Mucosa of gallbladder (tissue), 1 donor: Measurements from ENCODE around the gene GRID2. TPM values are rescaled to one million over a fixed set of nuclear protein-coding genes. Genes with fewer than 3 reads are reported as not detected.
A peak's percentile ranks its signal among the peaks of the same experiment; 100 is the strongest.

Experiments used
- DNase-seq: peaks from one replicate; pipeline ENCODE4 v3.0.0-alpha.2; 2020; ENCODE audit warnings: low spot score
- total RNA-seq: library from RNA; stranded (reverse); gene quantifications from one replicate; pipeline ENCODE4 v1.2.1, GENCODE V29; 2021
- donor health status: DM: no; HTN: no; CAD: no.

The GRID2 gene
- total RNA-seq, 1 donor from 2014 or later: 0.03 TPM

- DNase-seq: no peak
These were observed 375.4 kb downstream of the GRID2 start for GRCh38 chr4:92679149-92679548.

DNA sequence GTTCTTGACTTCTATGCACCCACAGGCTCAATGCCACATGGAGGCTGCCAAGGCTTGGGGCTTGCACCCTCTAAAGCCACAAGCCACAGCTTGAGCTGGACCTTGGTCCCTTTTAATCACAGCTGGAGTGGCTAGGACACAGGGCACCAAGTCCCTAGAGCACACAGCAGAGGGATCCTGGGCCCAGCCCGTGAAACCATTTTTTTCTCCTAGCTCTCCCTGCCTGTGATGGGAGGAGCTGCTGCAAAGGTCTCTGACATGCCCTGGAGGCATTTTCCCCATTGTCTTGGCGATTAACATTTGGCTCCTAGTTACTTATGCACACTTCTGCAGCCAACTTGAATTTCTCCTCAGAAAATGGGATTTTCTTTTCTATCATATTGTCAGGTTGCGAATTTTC is 410.9 kb downstream of the GRID2 start:
- DNase-seq: no peak

DNA sequence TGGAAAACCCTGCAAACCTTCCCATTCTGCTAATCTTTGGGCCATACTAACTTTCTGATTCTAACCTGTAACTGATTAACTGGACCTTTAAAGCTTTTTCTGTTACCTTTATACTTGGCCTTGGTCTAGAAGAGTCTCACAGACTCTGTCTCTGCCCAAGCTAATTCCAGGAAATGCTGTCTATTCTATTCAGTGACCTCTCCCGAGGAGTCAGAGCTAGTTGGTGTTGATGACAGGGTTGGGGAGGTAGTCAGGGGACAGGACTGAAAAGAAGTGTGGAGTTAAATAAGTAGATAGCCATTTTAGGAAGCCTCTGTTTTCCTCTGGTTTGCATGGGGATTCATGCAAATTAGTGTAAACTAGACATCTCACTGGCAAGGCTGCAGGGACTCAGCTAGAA is 429.5 kb downstream of the GRID2 start:
- DNase-seq: no peak

GRCh38 chr4:92735025-92735665 is 431.4 kb downstream of the GRID2 start:
- DNase-seq: no peak

DNA sequence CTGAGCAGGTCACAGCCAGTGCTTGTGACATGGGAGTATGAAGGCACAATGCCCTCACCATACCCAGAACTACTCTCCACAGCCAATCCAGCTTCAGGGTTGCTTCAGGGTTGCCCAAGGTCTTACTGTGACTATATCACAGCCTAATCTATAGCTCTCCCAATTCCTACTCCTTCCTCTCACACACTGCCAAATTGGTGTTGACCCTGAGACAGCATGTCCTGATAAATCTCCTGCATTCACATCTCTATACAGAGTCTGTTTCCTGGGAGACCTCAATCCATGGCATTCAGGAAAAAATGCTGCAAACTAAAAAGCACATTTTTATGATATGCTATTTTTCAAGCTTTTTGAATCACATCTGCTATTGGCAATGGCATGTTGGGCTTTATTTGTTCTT is 456.7 kb downstream of the GRID2 start:
- no peak for DNase-seq

- no peak for DNase-seq
These were observed 472.3 kb downstream of the GRID2 start for GRCh38 chr4:92776080-92776479.

DNA sequence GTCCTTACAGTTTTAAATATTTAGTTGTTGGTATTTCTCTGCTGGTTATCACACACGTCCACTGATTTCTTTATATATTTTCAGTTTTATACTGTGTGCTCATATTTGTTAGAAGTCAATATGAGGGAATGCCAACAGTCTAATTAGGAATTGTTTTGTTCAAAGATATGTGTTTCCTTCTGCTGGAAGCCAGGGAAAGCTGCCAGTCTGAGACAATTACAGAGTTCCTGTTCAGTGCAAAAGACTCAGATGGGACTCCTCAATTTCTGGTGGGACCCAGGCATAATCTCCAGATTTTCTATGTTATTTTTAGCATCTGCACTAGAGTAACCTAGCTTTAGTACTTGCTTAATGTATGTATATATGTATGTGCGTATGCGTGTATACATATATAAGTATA is 486.0 kb downstream of the GRID2 start:
- no peak for DNase-seq

DNA sequence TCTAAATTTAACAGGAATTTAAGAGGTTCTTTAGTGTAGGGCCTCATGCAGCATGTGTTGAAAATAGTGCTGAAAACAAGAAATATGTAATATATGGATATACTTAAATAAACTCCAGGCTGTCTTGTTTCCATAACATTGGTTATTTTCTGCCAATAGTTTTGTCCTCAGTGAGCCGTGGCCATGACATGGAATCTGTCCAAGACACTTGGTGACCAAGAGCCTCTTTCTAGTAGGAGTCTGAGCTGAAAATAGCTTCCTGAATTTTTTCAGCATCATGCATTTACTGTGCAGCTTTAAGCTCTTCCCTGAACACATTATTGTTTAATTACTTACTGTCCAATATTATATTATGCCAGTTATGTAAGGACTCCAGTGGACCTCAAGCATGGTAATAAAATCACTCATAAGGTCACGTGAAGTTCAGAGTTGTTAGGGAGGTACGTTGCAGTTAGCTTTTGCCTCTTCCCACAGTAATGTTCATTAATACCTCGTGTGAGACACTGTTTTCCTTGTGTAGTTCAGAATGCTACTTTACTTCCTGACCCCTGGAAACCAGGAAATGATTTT is 488.2 kb downstream of the GRID2 start:
- DNase-seq: no peak

- DNase-seq: no peak
These were observed 505.6 kb downstream of the GRID2 start for GRCh38 chr4:92809381-92809780.

GRCh38 chr4:92812652-92813051 is 508.9 kb downstream of the GRID2 start:
- no peak for DNase-seq

DNA sequence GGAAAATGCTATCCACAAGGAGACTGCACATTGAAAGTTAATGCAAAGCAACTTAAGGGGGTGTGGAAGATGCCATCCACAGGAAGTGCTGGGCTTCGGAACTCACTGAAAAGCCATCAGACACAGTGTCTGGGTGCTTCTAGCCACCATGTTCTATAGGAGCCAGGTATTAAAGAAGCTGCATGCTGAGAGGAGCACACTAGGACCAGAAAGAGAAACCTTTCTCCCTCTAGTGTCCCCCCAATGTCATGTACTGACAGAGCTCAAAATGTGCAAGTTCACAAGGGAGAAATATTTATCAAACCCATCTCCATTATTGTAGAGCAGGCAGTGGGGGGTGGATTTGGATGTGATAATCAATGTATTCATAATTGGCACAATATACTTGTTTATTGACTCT is 510.9 kb downstream of the GRID2 start:
- DNase-seq: no peak

- DNase-seq: peak; percentile 14
These were observed 521.5 kb downstream of the GRID2 start for GRCh38 chr4:92825256-92825655.

GRCh38 chr4:92825791-92826190 is 522.0 kb downstream of the GRID2 start:
- no peak for DNase-seq

- no peak for DNase-seq
These were observed 527.0 kb downstream of the GRID2 start for GRCh38 chr4:92830771-92831170.

- DNase-seq: no peak
These were observed 537.1 kb downstream of the GRID2 start for GRCh38 chr4:92840880-92841279.

DNA sequence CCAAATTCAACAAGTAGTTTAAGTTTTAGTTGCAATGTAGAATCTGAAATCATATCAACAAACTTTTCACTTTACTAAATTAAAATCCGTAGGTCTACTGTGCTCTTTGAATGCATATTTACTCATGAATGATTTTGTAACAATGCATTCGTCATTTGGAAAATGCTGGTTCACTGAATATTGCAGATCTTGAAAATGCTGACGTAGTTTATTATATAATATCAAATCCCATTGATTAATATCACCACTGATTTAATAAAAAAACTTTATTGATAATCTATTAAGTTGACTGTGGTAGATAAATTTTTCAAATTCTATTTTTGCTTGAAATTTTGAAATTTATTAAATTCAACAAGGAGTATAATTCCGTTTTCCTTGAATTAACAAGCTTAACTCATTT is 540.0 kb downstream of the GRID2 start:
- no peak for DNase-seq

- no peak for DNase-seq
These were observed 543.3 kb downstream of the GRID2 start for GRCh38 chr4:92847026-92847425.

DNA sequence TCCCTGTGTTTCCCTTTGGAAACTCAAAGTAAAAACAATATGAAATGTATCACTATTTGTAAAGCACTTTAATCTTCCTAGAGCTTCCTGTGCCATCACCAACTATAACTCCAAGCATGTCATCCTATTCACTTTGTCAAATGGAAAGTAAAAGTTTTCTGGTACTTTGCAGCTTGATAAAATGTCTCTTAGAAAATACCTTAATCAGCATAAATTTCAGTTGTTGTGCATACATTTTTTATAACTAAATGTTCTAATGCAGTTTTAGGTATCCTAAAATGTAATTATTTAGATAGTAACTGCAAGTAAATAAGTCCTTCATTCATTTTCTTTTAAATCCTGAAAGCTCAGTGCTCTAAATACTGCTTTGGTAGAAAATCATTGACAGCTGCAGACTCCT is 558.7 kb downstream of the GRID2 start:
- no peak for DNase-seq

- DNase-seq: no peak
These were observed 560.3 kb downstream of the GRID2 start for GRCh38 chr4:92864096-92864495.

DNA sequence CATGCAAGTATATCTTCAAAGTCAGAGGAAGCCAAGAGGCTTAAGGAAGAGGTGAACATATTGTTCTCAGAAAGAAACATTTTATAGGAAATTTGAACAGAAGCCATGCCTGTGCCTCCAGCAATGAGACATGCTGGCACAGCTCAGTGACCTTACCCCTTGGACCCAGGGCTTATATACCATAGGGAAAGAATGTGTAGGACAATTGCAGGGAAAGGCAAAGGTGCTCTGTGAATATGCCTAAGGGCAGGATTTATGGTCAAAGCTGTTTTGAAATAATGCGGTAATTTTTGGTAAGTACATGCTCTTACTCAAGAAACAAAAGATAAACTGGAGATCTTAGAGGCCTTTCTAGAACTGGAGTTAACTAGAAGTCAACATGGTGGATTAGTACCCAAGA is 568.8 kb downstream of the GRID2 start:
- no peak for DNase-seq

GRCh38 chr4:92885632-92886031 is 581.9 kb downstream of the GRID2 start:
- no peak for DNase-seq

DNA sequence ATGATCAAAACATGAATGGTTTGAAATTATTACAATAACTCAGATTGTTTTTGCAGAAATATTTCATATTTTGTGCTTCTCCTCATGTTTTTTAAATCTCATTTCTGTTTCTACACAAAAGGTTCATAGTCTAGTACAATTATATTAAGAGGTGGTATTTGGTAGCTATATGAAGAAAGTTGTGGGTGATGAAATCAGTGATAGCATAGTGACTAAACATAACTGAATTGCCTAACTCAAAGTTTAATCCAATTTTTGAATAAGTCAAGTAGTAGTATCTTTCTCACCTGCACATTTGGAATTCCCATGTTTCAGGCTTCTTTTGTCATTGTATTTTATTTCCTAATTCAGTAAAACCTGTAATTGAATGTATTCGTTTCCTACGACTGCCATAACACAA is 648.7 kb downstream of the GRID2 start:
- DNase-seq: no peak

DNA sequence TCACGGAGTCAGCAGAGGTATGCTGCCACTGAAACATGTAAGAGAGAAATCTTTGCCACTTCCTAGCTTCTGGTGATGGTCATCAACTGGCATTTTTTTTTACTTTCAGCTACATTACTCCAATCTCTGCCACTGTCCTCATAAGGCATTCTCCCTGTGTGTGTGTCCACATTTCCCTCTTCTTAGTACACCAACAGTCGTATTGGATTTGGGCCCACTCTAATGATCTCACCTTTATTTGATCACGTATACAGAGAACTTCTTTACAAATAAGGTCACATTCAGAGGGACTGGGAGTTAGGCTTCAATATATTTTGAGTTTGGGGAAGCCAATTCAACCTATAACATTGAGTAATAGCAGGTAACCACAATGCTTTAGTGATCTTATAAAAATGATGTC is 649.1 kb downstream of the GRID2 start:
- DNase-seq: no peak

DNA sequence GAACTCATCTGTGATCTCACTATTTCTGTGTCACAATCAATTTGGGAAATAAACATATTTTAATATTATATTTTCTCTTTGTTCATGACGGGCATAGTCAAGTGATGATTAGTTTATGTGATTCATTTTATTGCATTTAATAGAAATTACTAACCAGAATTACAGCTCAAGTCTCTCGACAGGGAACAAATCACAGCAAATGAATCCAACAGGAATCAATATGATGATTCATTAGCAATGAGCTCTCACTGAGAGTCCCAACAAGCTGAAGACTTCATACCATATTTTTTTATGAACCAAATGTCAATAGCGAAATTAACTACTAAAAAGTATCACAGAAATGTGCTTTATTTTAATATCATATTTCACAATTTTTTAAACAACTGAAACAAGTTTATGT is 649.7 kb downstream of the GRID2 start:
- no peak for DNase-seq
